Prostate gland (tissue), 2 donors: Measurements from ENCODE around the gene MIXL1. TPM values are rescaled to one million over a fixed set of nuclear protein-coding genes. Genes with fewer than 3 reads are reported as not detected.

ENCODE experiments used
- DNase-seq: peaks from one replicate; pipeline ENCODE4 v3.0.0-alpha.2; 2019; ENCODE audit warnings: low spot score
- H3K27ac ChIP-seq, 2 donors: fragments of 200-600 bp; sonication (generic); 2 replicates each; pipeline ENCODE4 v1.5.1; 2017 to 2019
- H3K27me3 ChIP-seq: fragments of 200-600 bp; sonication (generic); replicated peaks from 2 replicates; pipeline ENCODE4 v1.5.1; 2019; ENCODE audit not compliant: insufficient read depth
- H3K36me3 ChIP-seq, 2 donors: fragments of 200-600 bp; sonication (generic); 1 replicate in 1 of 2; 2 replicates in 1 of 2; pipeline versions ENCODE4 v1.5.1 to v1.8.1; 2017 to 2019
- H3K4me1 ChIP-seq: fragments of 200-600 bp; sonication (generic); replicated peaks from 2 replicates; pipeline ENCODE4 v1.5.1; 2019
- H3K4me3 ChIP-seq, 2 donors: fragments of 200-600 bp; sonication (generic); 2 replicates each; pipeline ENCODE4 v1.5.1; 2017 to 2019
- H3K9me3 ChIP-seq: fragments of 200-600 bp; sonication (generic); 2 replicates; pipeline ENCODE4 v1.5.1; 2017
- POLR2A ChIP-seq: fragments of 450-650 bp; IDR thresholded peaks from one replicate; pipeline ENCODE4 v1.6.1; 2016; ENCODE audit warnings: antibody characterized with exemption, mild to moderate bottlenecking
- POLR2AphosphoS5 ChIP-seq: sonication (generic); formaldehyde crosslinking; IDR thresholded peaks from one replicate; pipeline ENCODE4 v1.6.1; 2017; ENCODE audit warnings: antibody characterized with exemption
- WGBS: methylation state at CpG from one replicate; pipeline ENCODE4 v1.1.5; 2018; 5-methylcytosine and 5-hydroxymethylcytosine counted together
- intact Hi-C: fragments of 100-400 bp; cut with DNase I; formaldehyde crosslinking; loops from one replicate; pipeline ENCODE4 v1.14.2; 2022
- total RNA-seq, 2 donors: library from RNA; depleted of rRNA; stranded (reverse); fragments of >200 nt; gene quantifications; one replicate each; pipeline ENCODE4 v1.1.0, GENCODE V29; 2016
- TF ChIP-seq, protein P1 (sequence below), 4 experiments: fragments of 200-600 bp in 2 of 4; fragments of 450-650 bp in 2 of 4; sonication (generic) in 2 of 4; IDR thresholded peaks; 1 replicate in 3 of 4; 2 replicates in 1 of 4; pipeline ENCODE4 v1.5.1; 2016 to 2019; ENCODE audit warnings: antibody characterized with exemption in 4 of 4, mild to moderate bottlenecking in 2 of 4, moderate library complexity in 2 of 4

Gene MIXL1
- total RNA-seq, 2 donors from 2014 or later = 1.1 TPM; not detected in 1

DNA sequence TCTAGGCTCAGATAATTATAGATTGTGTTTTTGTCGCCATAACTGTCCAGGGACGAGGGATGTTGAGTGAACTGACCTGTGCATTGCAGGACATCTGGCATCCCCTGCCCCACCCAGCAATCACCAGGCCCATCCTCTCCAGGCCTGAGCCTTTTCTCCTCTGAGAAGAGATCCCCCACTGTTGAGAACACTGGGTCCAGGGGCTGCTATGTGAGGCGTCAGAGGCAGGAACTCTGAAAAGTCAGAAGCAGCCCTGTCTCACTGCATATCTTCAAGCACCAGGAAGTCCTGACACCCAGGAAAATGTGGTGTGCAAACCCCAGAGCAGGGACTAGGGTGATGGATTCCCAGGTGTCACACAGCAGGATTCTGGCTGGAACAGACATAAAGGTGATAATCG is 19.8 kb upstream of the MIXL1 start:
- no peak for DNase-seq
- H3K27me3 ChIP-seq = no peaks in the 10 kb centered on the region
- intact Hi-C loops = no loop called here
- H3K27ac ChIP-seq = no peak overlapping the region
- no peaks in the 10 kb centered on the region for H3K9me3 ChIP-seq
- WGBS = 89% methylated on average over 4 of the region's 4 CpGs
- no peaks in the 10 kb centered on the region for H3K4me1 ChIP-seq
- no peak for TF ChIP-seq POLR2AphosphoS5
- TF ChIP-seq, protein P1, sequence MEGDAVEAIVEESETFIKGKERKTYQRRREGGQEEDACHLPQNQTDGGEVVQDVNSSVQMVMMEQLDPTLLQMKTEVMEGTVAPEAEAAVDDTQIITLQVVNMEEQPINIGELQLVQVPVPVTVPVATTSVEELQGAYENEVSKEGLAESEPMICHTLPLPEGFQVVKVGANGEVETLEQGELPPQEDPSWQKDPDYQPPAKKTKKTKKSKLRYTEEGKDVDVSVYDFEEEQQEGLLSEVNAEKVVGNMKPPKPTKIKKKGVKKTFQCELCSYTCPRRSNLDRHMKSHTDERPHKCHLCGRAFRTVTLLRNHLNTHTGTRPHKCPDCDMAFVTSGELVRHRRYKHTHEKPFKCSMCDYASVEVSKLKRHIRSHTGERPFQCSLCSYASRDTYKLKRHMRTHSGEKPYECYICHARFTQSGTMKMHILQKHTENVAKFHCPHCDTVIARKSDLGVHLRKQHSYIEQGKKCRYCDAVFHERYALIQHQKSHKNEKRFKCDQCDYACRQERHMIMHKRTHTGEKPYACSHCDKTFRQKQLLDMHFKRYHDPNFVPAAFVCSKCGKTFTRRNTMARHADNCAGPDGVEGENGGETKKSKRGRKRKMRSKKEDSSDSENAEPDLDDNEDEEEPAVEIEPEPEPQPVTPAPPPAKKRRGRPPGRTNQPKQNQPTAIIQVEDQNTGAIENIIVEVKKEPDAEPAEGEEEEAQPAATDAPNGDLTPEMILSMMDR (IDR thresholded peaks at IDR 0.05) = no peak
- TF ChIP-seq POLR2A = no peak
- H3K4me3 ChIP-seq = no peak overlapping the region
- H3K36me3 ChIP-seq = no peaks in the 10 kb centered on the region

DNA sequence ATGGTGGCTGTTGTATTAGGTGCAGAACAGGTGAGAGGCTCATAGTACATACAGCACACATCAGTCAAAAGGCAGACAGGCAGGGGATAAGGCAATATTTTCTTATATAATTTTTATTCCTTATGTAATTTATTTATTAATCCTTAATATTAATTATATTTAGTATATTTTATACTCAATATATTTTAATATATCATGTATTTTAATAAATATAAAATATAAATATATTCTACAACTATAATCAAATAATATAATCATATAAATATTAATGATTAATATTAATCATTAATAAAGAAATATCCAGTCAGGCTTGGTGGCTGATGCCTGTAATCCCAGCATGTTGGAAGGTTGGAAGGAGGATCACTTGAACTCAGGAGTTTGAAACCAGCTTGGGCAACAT is 19.3 kb upstream of the MIXL1 start:
- intact Hi-C loops = no loop called here
- no peaks in the 10 kb centered on the region for H3K27me3 ChIP-seq

DNA sequence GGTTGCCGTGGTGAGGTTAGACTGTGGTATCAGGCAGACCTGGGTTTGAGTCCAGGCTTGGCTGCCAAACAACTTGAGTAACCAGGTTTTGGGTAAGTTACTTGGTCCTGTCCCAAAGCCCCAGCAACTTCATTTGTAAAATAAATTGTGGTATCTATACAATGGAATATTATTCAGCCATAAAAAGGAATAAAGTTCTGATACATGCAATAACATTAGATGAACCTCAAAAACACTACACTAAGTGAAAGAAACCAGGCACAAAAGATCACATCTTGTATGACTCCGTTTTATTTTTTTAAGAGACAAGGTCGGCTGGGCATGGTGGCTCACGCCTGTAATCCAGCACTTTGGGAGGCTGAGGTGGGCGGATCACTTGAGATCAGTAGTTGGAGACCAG is 16.4 kb upstream of the MIXL1 start:
- TF ChIP-seq POLR2A (no peak), POLR2AphosphoS5 (no peak)
- TF ChIP-seq, protein P1 (IDR thresholded peaks at IDR 0.05) = no peak
- WGBS = 94% methylated on average over 5 of the region's 5 CpGs
- H3K27ac ChIP-seq = no peak overlapping the region
- H3K9me3 ChIP-seq = no peaks in the 10 kb centered on the region
- H3K4me3 ChIP-seq = no peak overlapping the region
- H3K4me1 ChIP-seq = no peaks in the 10 kb centered on the region
- intact Hi-C loops = no loop called here
- no peaks in the 10 kb centered on the region for H3K36me3 ChIP-seq
- no peak for DNase-seq
- H3K27me3 ChIP-seq = no peaks in the 10 kb centered on the region

More for the DNA sequence above, 19.3 kb upstream of the MIXL1 start:
- H3K4me3 ChIP-seq = no peak overlapping the region
- TF ChIP-seq POLR2A = no peak
- TF ChIP-seq, protein P1 (IDR thresholded peaks at IDR 0.05) = no peak
- no peak for TF ChIP-seq POLR2AphosphoS5
- no peak overlapping the region for H3K27ac ChIP-seq
- no peaks in the 10 kb centered on the region for H3K9me3 ChIP-seq
- DNase-seq = no peak
- no peaks in the 10 kb centered on the region for H3K4me1 ChIP-seq
- no peaks in the 10 kb centered on the region for H3K36me3 ChIP-seq

DNA sequence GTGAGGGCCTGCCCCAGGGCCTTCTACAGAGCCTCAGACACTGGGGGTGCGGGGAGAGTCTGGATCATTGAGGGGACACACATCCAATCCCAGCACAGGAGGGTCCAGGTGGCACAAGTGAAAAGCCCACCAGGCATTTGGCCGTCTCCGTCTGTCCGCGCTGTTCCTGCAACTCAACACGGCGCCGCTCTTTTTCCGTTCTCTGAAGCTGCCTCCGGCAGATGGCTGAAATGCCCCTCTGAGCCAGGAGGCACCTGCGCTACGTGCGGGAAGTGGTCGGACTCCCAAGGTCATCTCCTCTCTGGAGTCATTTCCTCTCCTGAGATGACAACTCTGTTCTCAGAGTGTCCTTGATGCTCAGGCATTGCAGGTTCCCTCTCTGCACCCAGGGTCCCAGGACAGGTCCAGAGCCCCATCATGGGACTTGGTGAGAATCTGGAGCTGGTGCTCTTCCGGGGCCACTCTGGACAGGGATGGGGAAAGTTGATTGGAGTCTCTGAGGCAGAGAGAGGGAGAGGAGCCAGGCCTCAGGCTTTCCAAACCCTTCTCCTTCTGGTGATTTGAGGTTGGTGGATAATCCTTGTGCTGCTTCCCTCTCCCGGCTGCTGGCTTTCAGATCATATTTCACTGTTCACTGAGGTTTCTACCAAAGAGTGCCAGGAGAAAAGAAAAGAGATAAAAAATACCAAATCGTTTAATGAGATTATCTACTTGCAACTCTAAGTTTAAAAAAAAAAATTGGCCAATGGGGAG is 14.0 kb upstream of the MIXL1 start:
- intact Hi-C loops = no loop called here
- Histone ChIP-seq H3K4me1 (no peaks in the 10 kb centered on the region), H3K36me3 (no peaks in the 10 kb centered on the region), H3K27ac (no peak overlapping the region), H3K27me3 (no peaks in the 10 kb centered on the region), H3K4me3 (no peak overlapping the region), H3K9me3 (no peaks in the 10 kb centered on the region)
- DNase-seq = no peak
- no peak for TF ChIP-seq POLR2A
- no peak for TF ChIP-seq POLR2AphosphoS5
- TF ChIP-seq, protein P1 (IDR thresholded peaks at IDR 0.05) = no peak
- WGBS = 82% methylated on average over 17 of the region's 17 CpGs

DNA sequence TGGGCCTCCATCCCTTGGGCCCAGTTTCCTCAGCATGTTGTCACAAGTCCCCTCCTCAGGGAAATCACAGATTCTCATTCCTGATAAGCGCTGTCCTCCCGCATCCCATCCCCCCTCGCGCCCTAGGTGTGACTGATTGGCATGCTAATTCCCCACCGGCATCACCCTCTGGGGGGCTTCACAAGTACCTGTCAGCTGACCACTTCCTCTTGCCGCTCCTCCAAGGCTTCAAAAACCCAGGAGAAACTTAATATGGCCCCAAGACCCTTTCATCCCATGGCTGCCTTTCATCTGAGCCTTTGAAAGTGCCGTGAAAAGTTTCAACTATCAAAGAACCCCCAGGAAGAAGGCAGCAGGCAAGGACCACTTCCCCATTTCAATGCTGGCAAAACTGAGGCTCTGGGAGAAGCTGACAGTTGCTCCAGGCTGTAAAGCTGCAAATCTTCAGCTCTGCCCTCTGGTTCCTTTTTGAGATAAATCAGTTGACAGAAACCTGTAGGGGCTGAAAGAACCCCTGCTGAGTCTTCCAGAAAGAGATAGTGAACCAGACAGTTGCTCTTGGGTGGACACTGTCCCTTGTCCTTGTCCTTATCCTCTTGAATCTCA is 12.8 kb upstream of the MIXL1 start:
- H3K4me3 ChIP-seq = no peak overlapping the region
- intact Hi-C loops = no loop called here
- WGBS = 70% methylated on average over 7 of the region's 7 CpGs

More for the DNA sequence above, 12.8 kb upstream of the MIXL1 start:
- no peak overlapping the region for H3K27ac ChIP-seq
- DNase-seq = no peak
- TF ChIP-seq, protein P1 (IDR thresholded peaks at IDR 0.05) = no peak
- TF ChIP-seq POLR2A = no peak
- no peak for TF ChIP-seq POLR2AphosphoS5
- H3K4me1 ChIP-seq = no peaks in the 10 kb centered on the region
- no peaks in the 10 kb centered on the region for H3K9me3 ChIP-seq
- H3K36me3 ChIP-seq = no peaks in the 10 kb centered on the region
- no peaks in the 10 kb centered on the region for H3K27me3 ChIP-seq
